ENCODE measurements around the gene OR4D2.

OR4D2 gene

DNA sequence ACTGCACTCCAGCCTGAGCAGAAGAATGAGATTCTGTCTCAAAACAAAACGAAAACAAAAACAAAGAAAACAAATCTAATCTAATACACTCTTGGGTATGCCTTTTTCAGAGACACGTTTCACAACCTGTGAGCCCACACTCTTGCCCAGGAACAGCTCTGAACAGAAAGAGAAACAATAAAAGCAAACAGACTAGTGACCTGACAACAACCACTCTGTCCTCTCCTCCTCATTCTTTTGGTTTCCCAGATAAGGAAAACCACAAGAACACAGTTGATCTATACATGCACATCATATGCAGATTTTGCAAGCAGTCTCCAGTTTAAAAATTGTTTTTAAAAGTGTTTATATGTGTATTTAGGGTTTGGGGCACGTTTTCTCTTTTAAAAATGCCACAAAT, 51.0 kb downstream of the OR4D2 start:
- DNase-seq: no peak

DNA sequence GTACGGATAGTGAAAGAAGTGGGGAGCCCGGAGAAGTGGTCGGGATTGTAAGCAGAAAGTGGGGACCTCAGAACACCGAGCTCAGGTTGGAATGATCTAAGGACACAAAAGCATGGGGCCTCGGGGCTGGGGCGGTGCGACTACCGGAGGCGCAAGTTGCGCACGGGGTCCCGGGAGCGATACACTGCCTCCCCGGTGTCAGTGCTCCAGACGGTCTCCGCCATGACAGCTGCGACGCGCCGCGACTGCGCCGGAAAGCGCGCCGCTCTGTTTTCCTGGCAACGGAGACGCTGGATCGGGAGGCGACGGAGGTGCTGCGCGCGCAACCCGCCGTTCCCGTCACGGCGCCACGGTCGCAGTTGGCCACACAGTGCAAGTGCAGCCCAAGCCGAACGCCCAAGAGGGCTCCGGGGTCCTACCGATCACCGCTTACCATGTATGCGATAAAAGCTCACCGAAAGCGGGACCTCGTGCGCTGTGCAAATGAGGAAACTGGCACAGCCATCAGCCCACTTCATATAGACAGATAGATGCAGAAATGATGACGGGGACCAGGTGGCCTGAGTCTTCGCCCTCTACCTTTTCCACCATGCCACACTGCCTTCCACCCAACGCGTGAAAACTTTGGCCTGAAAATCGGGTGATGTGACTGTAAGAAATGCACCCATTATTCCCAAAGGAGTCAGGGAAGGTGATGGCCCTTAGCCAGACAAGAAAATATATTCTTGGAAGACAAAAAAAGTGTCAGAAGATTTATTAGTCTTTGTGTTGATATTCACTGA, 52.4 kb downstream of the OR4D2 start, which contains the start of gene MKS1:
TSS of gene MKS1 (minus strand) at position 249 of the 782 bp plus-strand sequence. CDS start at position 224, 25 bp downstream.
- peak; percentile 63 for DNase-seq

- no peak for DNase-seq
These were observed 53.0 kb downstream of the OR4D2 start for GRCh38 chr17:58219789-58220183.
